ENCODE results near the gene MDH2.

GRCh38 chr7:76002822-76003221 lies 45.1 kb upstream of the MDH2 start:
- TF ChIP-seq CTCF (IDR thresholded peaks at IDR 0.05; ENCODE audit: poor library complexity) (no peak), EZH2phosphoT487 (IDR thresholded peaks at IDR 0.05; ENCODE audit: low read depth, severe bottlenecking, unreplicated experiment) (no peak), EZH2 (IDR thresholded peaks at IDR 0.05; ENCODE audit: borderline replicate concordance) (no peak)

All from hepatocyte (in vitro differentiated cells).